CD4-positive, alpha-beta T cell (primary cell): ENCODE results near the gene CNPY2. TPM values are rescaled to one million over a fixed set of nuclear protein-coding genes. Genes with fewer than 3 reads are reported as not detected.

Source experiments
- ATAC-seq: fragments of 200-7000 bp; cut with Tn5 transposase; one replicate; pipeline ENCODE4 v1.10.0; 2022; ENCODE audit warnings: mild to moderate bottlenecking; ENCODE audit not compliant: poor library complexity
- CTCF ChIA-PET: fragments of 350-600 bp; sonication (Branson Sonifier 250); formaldehyde crosslinking; loops from one replicate; lab custom pipeline; 2021; ENCODE audit warnings: antibody characterized with exemption, inconsistent platforms; lab: Charles Lee
- POLR2A ChIA-PET: fragments of 350-600 bp; sonication (Branson Sonifier 250); formaldehyde crosslinking; loops from one replicate; lab custom pipeline; 2021; ENCODE audit warnings: antibody characterized with exemption, inconsistent platforms; lab: Charles Lee
- DNase-seq, 14 experiments: peaks; one replicate each; pipeline ENCODE4 v3.0.0-alpha.2; 2013 to 2020; ENCODE audit warnings: mixed read lengths in 2 of 14
- H3K27ac ChIP-seq, 2 donors: one replicate each; pipeline versions ENCODE4 v1.5.1 to v1.7.0; 2013; ENCODE audit warnings: low read length in 2 of 2, low read depth in 1 of 2, mild to moderate bottlenecking in 1 of 2
- H3K27me3 ChIP-seq, 2 experiments: 1 replicate in 1 of 2; 2 replicates in 1 of 2; pipeline versions ENCODE4 v1.6.1 to v1.7.0; 2013; ENCODE audit warnings: low read length in 2 of 2, control low read depth in 1 of 2, mild to moderate bottlenecking in 1 of 2, moderate library complexity in 1 of 2; ENCODE audit not compliant: insufficient read depth in 2 of 2, control insufficient read depth in 1 of 2
- H3K36me3 ChIP-seq: one replicate; pipeline ENCODE4 v1.6.1; 2013; ENCODE audit warnings: low read length, control low read depth; ENCODE audit not compliant: insufficient read depth
- H3K4me1 ChIP-seq: one replicate; pipeline ENCODE4 v1.6.1; 2013; ENCODE audit warnings: low read length, control low read depth; ENCODE audit not compliant: insufficient read depth
- H3K4me3 ChIP-seq: one replicate; pipeline ENCODE4 v1.5.1; 2013; ENCODE audit warnings: mild to moderate bottlenecking, low read length, moderate library complexity
- H3K9me3 ChIP-seq, 2 experiments: 1 replicate in 1 of 2; 2 replicates in 1 of 2; pipeline versions ENCODE4 v1.6.1 to v1.7.0; 2013; ENCODE audit warnings: low read length in 2 of 2, mild to moderate bottlenecking in 2 of 2, control low read depth in 1 of 2, moderate library complexity in 1 of 2; ENCODE audit not compliant: control insufficient read depth in 1 of 2, insufficient read depth in 1 of 2
- H3K27ac Mint-ChIP-seq: one replicate; pipeline ENCODE4 v1.8.0; 2020; ENCODE audit warnings: mixed read lengths
- H3K27me3 Mint-ChIP-seq: one replicate; pipeline ENCODE4 v1.8.0; 2021; ENCODE audit warnings: mixed read lengths
- H3K36me3 Mint-ChIP-seq: one replicate; pipeline ENCODE4 v1.8.0; 2021; ENCODE audit warnings: low read depth, mixed read lengths
- H3K4me1 Mint-ChIP-seq: one replicate; pipeline ENCODE4 v1.8.0; 2021; ENCODE audit warnings: low read depth, mixed read lengths
- H3K4me3 Mint-ChIP-seq: one replicate; pipeline ENCODE4 v1.8.0; 2020; ENCODE audit warnings: mild to moderate bottlenecking, mixed read lengths
- H3K9me3 Mint-ChIP-seq: one replicate; pipeline ENCODE4 v1.8.0; 2020; ENCODE audit warnings: mixed read lengths
- CTCF ChIP-seq: fragments of 200-600 bp; IDR thresholded peaks from one replicate; pipeline ENCODE4 v1.8.0; 2022; ENCODE audit warnings: antibody characterized with exemption, mild to moderate bottlenecking
- intact Hi-C, 2 experiments: fragments of 100-400 bp; cut with DNase I in 1 of 2; cut with micrococcal nuclease in 1 of 2; formaldehyde crosslinking; loops; one replicate each; pipeline versions ENCODE4 v1.15.1 to v1.9.0; 2023 to 2025; cut with DNase I, micrococcal nuclease
- total RNA-seq, 174 experiments: library from RNA in 2 of 174; stranded (reverse) in 2 of 174; gene quantifications; one replicate each; pipeline ENCODE4 v1.2.3 and lab custom pipeline; 2021 to 2026

Gene CNPY2
- total RNA-seq, 2 experiments from 2014 or later: 30.5 to 33.4 TPM

- Histone ChIP-seq H3K9me3 (no peaks in the 10 kb centered on the region), H3K27ac (no peak overlapping the region), H3K27me3 (no peaks in the 10 kb centered on the region), H3K4me1 (peaks cover 27% of the 10 kb centered on the region), H3K4me3 (no peak overlapping the region), H3K36me3 (peaks cover 4% of the 10 kb centered on the region)
- Mint-ChIP-seq H3K9me3 (no peaks in the 10 kb centered on the region), H3K36me3 (peaks cover 3% of the 10 kb centered on the region), H3K4me3 (peak overlapping the region; percentile 36), H3K27me3 (no peaks in the 10 kb centered on the region), H3K4me1 (peaks cover 18% of the 10 kb centered on the region), H3K27ac (no peak overlapping the region)
- ChIA-PET CTCF (no interaction called here), POLR2A (no interaction called here)
- intact Hi-C loops: no loop called here
- no peak for ATAC-seq
- TF ChIP-seq CTCF: no peak
- no peak for DNase-seq
These were observed 54.1 kb downstream of the CNPY2 start for GRCh38 chr12:56261503-56262232.

- H3K4me1 Mint-ChIP-seq: peaks cover 19% of the 10 kb centered on the region
- intact Hi-C loops: no loop called here
- no peak overlapping the region for H3K4me3 ChIP-seq
- H3K27me3 Mint-ChIP-seq: no peaks in the 10 kb centered on the region
- no peak overlapping the region for H3K27ac ChIP-seq
- H3K36me3 Mint-ChIP-seq: peaks cover 5% of the 10 kb centered on the region
- no peak overlapping the region for H3K27ac Mint-ChIP-seq
- ChIA-PET POLR2A (no interaction called here), CTCF (no interaction called here)
- peaks cover 11% of the 10 kb centered on the region for H3K36me3 ChIP-seq
- H3K4me3 Mint-ChIP-seq: peak overlapping the region; percentile 20
- DNase-seq (no peak), ATAC-seq (no peak)
- no peaks in the 10 kb centered on the region for H3K9me3 ChIP-seq
- no peaks in the 10 kb centered on the region for H3K27me3 ChIP-seq
- peaks cover 27% of the 10 kb centered on the region for H3K4me1 ChIP-seq
- H3K9me3 Mint-ChIP-seq: no peaks in the 10 kb centered on the region
- no peak for TF ChIP-seq CTCF
These were observed 54.9 kb downstream of the CNPY2 start for GRCh38 chr12:56260921-56261320.

GRCh38 chr12:56260380-56260779 is 55.4 kb downstream of the CNPY2 start:
- Histone ChIP-seq H3K36me3 (peaks cover 17% of the 10 kb centered on the region), H3K27ac (no peak overlapping the region), H3K4me3 (no peak overlapping the region), H3K9me3 (no peaks in the 10 kb centered on the region), H3K27me3 (no peaks in the 10 kb centered on the region), H3K4me1 (peaks cover 27% of the 10 kb centered on the region)
- CTCF ChIA-PET: no interaction called here
- Mint-ChIP-seq H3K4me3 (no peak overlapping the region), H3K27me3 (no peaks in the 10 kb centered on the region), H3K36me3 (peaks cover 10% of the 10 kb centered on the region), H3K27ac (no peak overlapping the region), H3K4me1 (peaks cover 20% of the 10 kb centered on the region), H3K9me3 (no peaks in the 10 kb centered on the region)
- intact Hi-C loops: no loop called here
- no peak for DNase-seq
- POLR2A ChIA-PET: no interaction called here
- no peak for TF ChIP-seq CTCF
- ATAC-seq: no peak

Other genes starting within 250 kb of the CNPY2 start
- gene ERBB3, start 235.8 kb downstream of the CNPY2 start, total RNA-seq: under 1 TPM; 0.22 to 0.47 TPM
- 10 to 100 TPM; 51.0 to 61.0 TPM for gene PA2G4, start 211.4 kb downstream of the CNPY2 start, total RNA-seq
- 1,000 to 10,000 TPM; 5,865 to 5,989 TPM for gene RPL41, start 199.4 kb downstream of the CNPY2 start, total RNA-seq
- 1 to 10 TPM; 6.3 to 8.9 TPM for gene ZC3H10, start 197.7 kb downstream of the CNPY2 start, total RNA-seq
- gene ESYT1, start 187.7 kb downstream of the CNPY2 start, total RNA-seq: 10 to 100 TPM; 88.5 to 90.3 TPM
- gene MYL6B, start 163.4 kb downstream of the CNPY2 start, total RNA-seq: 1 to 10 TPM; 6.2 to 6.4 TPM
- 100 to 1,000 TPM; 670 to 673 TPM for gene MYL6, start 157.6 kb downstream of the CNPY2 start, total RNA-seq
- 100 to 1,000 TPM; 104 to 109 TPM for gene SMARCC2, start 126.5 kb downstream of the CNPY2 start, total RNA-seq
- 10 to 100 TPM; 28.0 to 32.4 TPM for gene RNF41, start 94.1 kb downstream of the CNPY2 start, total RNA-seq
- gene NABP2, start 91.6 kb downstream of the CNPY2 start, total RNA-seq: 1 to 10 TPM; 7.6 to 9.1 TPM
- gene SLC39A5, start 85.9 kb downstream of the CNPY2 start, total RNA-seq: under 1 TPM in 1 of 2 experiments, not detected in 1; 0.33 TPM
- gene ANKRD52, start 57.6 kb downstream of the CNPY2 start, total RNA-seq: 10 to 100 TPM; 23.9 to 30.8 TPM
- 10 to 100 TPM; 27.6 to 29.2 TPM for gene COQ10A, start 49.0 kb downstream of the CNPY2 start, total RNA-seq
- 100 to 1,000 TPM; 139 to 145 TPM for gene CS, start 15.7 kb downstream of the CNPY2 start, total RNA-seq
- gene PAN2, start 18.0 kb upstream of the CNPY2 start, total RNA-seq: 100 to 1,000 TPM; 104 to 107 TPM
- gene IL23A, start 22.9 kb upstream of the CNPY2 start, total RNA-seq: 10 to 100 TPM; 25.2 to 27.5 TPM
- gene STAT2, start 44.1 kb upstream of the CNPY2 start, total RNA-seq: 100 to 1,000 TPM; 114 to 125 TPM
- gene APOF, start 46.9 kb upstream of the CNPY2 start, total RNA-seq: not detected
- gene TIMELESS, start 133.4 kb upstream of the CNPY2 start, total RNA-seq: 1 to 10 TPM; 3.0 to 3.1 TPM
- gene MIP, start 138.7 kb upstream of the CNPY2 start, total RNA-seq: not detected
- 1 to 10 TPM; 7.4 to 7.9 TPM for gene SPRYD4, start 152.6 kb upstream of the CNPY2 start, total RNA-seq
- 1 to 10 TPM; 1.6 to 2.2 TPM for gene GLS2, start 172.2 kb upstream of the CNPY2 start, total RNA-seq
- gene RBMS2, start 205.8 kb upstream of the CNPY2 start, total RNA-seq: 10 to 100 TPM in 1 of 2 experiments, 1 to 10 TPM in 1; 5.1 to 10.8 TPM